SK-N-MC (cell line): ENCODE data around the gene GRIP1.

ENCODE experiments used
- EZH2 ChIP-seq: fragments of 200-600 bp; sonication (generic); IDR thresholded peaks from one replicate; pipeline ENCODE4 v1.6.1; 2017; ENCODE audit warnings: antibody characterized with exemption
- POLR2AphosphoS5 ChIP-seq: IDR thresholded peaks from 2 replicates; pipeline ENCODE4 v1.6.1; 2012; ENCODE audit warnings: mild to moderate bottlenecking, low read depth, low read length, borderline replicate concordance

- TF ChIP-seq EZH2 (no peak), POLR2AphosphoS5 (no peak)
Observed at GRCh38 chr12:66620026-66620425, 58.9 kb downstream of the GRIP1 start.
